ENCODE data around the gene NID1.

- no peak for TF ChIP-seq CTCF (conservative IDR thresholded peaks at IDR 0.05; ENCODE audit: low read depth, low read length)
- TF ChIP-seq EZH2phosphoT487 (IDR thresholded peaks at IDR 0.05; ENCODE audit: borderline replicate concordance, low read length) = no peak
- TF ChIP-seq EZH2 (IDR thresholded peaks at IDR 0.05; ENCODE audit: low read length, unreplicated experiment) = no peak
Measured at GRCh38 chr1:236067854-236068454, 3.1 kb upstream of the NID1 start.
